SJCRH30 (cell line): Measurements from ENCODE around the gene CHST11. TPM values are rescaled to one million over a fixed set of nuclear protein-coding genes. Genes with fewer than 3 reads are reported as not detected.

ENCODE experiments used
- DNase-seq, 2 experiments: peaks; one replicate each; pipeline ENCODE4 v3.0.0-alpha.2; 2015 to 2020
- H3K27ac ChIP-seq: fragments of 250-450 bp; sonication (Bioruptor Pico); 2 replicates; pipeline ENCODE4 v1.5.1; 2020; ENCODE audit warnings: mild to moderate bottlenecking, moderate library complexity
- H3K27me3 ChIP-seq: fragments of 250-450 bp; sonication (Bioruptor Pico); 2 replicates; pipeline ENCODE4 v1.5.1; 2020; ENCODE audit warnings: mild to moderate bottlenecking, moderate library complexity
- H3K36me3 ChIP-seq: fragments of 250-450 bp; sonication (Bioruptor Pico); 2 replicates; pipeline ENCODE4 v1.5.1; 2020; ENCODE audit warnings: mild to moderate bottlenecking, moderate library complexity
- H3K4me1 ChIP-seq: fragments of 250-450 bp; sonication (Bioruptor Pico); 2 replicates; pipeline ENCODE4 v1.5.1; 2020; ENCODE audit warnings: mild to moderate bottlenecking, moderate library complexity
- H3K4me3 ChIP-seq: fragments of 250-450 bp; sonication (Bioruptor Pico); 2 replicates; pipeline ENCODE4 v1.5.1; 2020; ENCODE audit warnings: mild to moderate bottlenecking, moderate library complexity
- H3K9me3 ChIP-seq: fragments of 250-450 bp; sonication (Bioruptor Pico); replicated peaks from 2 replicates; pipeline ENCODE4 v1.5.1; 2020; ENCODE audit warnings: mild to moderate bottlenecking, moderate library complexity
- total RNA-seq: library from RNA; depleted of rRNA; stranded (reverse); fragments of >200 nt; shearing (Covaris generic); gene quantifications from 2 replicates; pipeline ENCODE4 v1.2.3, GENCODE V29; 2014

CHST11 gene
- total RNA-seq, 1 experiment from 2014 or later = 37.0 TPM

GRCh38 chr12:104598342-104599271 is 141.9 kb downstream of the CHST11 start:
- Histone ChIP-seq H3K4me3 (no peak overlapping the region), H3K4me1 (peaks cover 8% of the 10 kb centered on the region; the same call in 1 of the 2 replicates), H3K9me3 (no peaks in the 10 kb centered on the region), H3K27ac (no peak overlapping the region), H3K36me3 (no peaks in the 10 kb centered on the region), H3K27me3 (no peaks in the 10 kb centered on the region)
- DNase-seq = no peak

DNA sequence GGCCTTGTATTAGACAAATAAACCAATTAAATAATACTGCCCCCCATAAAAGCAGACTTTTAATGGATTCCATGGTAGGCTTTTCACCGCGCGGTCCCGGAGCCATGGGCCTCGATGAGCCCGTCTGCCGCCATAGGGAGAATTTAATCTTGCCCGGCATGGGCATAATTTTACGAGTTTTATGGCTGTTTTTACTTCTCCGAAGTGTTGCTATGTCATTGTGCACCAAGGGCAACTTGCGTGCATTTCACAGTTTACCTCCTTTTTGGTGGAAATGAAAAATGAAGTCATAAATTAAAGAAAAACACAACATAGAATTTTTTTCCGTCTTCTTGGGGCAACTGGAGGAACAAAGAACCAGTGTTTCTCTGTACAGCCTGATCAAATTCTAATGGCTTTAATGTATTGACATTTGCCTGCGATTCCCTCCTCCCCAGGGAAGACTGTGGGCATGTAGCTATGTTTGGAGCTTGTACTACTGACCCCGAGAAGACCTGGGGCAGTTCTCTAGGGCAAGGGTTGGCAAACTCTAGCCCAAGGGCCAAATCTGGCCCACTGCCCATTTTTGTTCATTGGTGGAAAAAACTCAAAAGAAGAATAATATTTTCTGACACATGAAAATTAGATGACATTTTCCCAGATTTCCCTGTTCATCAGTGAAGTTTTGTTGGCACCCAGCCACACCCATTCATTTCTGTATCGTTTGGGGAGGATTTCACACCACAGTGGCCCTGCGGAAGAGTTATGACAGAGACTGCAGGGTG is 142.7 kb downstream of the CHST11 start:
- H3K4me3 ChIP-seq = no peak overlapping the region
- DNase-seq = no peak

DNA sequence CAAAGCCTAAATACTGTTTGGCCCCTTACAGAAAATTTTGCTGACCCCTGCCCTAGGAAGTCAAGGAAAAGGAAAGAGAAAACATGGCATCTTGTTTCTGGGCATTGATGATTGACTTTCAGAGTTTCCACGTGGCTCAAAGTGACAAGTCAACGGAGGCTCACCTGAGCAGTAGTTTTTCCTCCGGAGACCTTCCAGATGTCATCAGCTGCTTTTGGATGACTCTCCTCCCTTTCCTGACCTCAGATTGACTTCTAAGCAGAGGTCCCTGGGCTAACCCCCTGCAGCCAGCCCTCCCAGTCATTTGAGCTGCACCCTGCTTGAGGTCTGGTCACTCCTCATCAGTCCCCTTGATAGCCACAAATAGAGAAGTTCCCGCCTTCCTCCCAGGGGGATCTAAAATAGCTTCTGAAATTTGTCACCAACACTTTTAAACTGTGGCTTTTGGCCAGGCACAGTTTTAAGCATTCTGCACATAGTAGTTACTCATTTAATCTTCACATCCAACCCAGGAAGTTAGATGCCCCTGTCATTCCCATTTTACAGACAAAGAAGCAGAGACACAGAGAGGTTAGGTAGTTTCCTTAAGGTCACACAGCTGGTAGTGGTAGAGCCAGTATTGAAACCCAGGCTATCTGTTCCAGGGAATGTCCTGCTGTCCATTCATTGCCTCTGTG is 143.4 kb downstream of the CHST11 start:
- Histone ChIP-seq H3K27ac (no peak overlapping the region), H3K4me3 (no peak overlapping the region), H3K9me3 (no peaks in the 10 kb centered on the region), H3K36me3 (no peaks in the 10 kb centered on the region), H3K4me1 (peaks cover 13% of the 10 kb centered on the region; the same call in 1 of the 2 replicates), H3K27me3 (no peaks in the 10 kb centered on the region)
- DNase-seq = no peak

More for the DNA sequence above, 142.7 kb downstream of the CHST11 start:
- Histone ChIP-seq H3K27ac (no peak overlapping the region), H3K9me3 (no peaks in the 10 kb centered on the region), H3K27me3 (no peaks in the 10 kb centered on the region), H3K36me3 (no peaks in the 10 kb centered on the region), H3K4me1 (peaks cover 13% of the 10 kb centered on the region; the same call in 1 of the 2 replicates)

DNA sequence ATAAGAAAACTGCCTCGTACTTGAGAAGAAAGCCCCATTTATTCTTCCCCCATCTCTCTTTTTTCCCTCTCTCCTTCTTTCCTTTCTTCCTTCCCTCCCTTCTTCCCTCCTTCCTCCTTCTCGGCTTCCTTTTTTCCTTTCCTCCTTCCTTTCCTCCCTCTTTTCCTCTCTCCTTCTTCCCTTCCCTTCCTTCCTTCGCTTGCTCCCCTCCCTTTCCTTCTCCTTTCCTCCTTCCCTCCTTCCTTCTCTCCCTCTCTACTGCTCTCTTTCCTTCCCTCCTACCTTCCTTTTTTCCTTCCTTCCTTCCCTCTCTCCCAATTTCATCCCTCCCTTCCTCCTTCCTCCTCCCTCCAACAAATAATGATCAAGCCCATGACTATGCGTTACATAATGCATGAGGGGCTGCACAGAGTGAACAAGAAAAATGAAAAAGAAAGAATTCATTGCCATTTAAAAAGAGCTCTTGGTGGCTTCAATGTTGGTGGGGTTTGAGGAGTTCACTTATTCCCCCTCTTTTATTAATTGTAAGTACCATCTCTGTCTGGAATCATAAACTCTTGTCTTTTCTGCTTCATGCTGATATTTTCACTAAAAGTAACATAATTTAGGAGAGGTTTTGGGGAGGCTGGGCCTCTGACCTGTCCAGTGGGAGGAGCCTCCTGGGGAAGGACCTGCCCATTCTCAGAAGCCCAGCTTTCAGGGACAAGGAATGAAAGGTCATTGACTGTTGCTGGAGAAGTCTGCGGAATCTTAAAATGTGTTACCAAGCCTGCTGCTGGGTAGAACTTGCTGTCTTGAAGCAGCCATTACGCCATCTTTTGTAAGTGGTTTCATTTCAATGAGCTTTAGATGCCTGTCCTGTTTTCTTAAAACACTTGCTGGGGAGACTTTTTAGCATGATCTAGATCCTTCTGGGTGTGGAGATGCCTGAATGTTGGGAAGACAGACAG is 144.3 kb downstream of the CHST11 start:
- no peaks in the 10 kb centered on the region for H3K36me3 ChIP-seq
- H3K27ac ChIP-seq = no peak overlapping the region
- peaks cover 13% of the 10 kb centered on the region; the same call in 1 of the 2 replicates for H3K4me1 ChIP-seq
- H3K9me3 ChIP-seq = no peaks in the 10 kb centered on the region
- H3K27me3 ChIP-seq = no peaks in the 10 kb centered on the region
- no peak overlapping the region for H3K4me3 ChIP-seq
- DNase-seq = no peak

DNA sequence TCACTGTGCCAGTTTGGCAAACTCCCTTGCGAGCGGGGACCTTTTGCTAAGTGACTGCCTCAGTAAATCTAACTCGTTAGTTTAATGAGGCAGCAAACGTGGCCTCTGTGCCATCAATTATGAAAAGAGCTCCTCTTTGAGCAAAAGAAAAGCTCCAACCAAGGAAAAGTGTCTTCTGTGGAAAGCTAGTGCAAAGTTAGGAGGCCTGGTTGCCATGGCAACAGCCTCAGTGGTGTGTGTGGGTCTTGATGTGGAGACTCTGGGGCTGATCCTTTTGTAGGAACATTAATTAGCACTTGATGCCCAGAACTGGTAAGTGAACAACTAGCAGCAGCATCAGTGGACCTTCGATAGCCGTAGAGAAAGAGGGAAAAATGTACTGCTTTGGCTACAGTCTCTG is 145.7 kb downstream of the CHST11 start:
- no peak overlapping the region for H3K4me3 ChIP-seq
- no peak for DNase-seq
- H3K36me3 ChIP-seq = no peaks in the 10 kb centered on the region
- H3K9me3 ChIP-seq = no peaks in the 10 kb centered on the region
- H3K27ac ChIP-seq = no peak overlapping the region
- no peaks in the 10 kb centered on the region for H3K27me3 ChIP-seq
- H3K4me1 ChIP-seq = peaks cover 8% of the 10 kb centered on the region; the same call in 1 of the 2 replicates

DNA sequence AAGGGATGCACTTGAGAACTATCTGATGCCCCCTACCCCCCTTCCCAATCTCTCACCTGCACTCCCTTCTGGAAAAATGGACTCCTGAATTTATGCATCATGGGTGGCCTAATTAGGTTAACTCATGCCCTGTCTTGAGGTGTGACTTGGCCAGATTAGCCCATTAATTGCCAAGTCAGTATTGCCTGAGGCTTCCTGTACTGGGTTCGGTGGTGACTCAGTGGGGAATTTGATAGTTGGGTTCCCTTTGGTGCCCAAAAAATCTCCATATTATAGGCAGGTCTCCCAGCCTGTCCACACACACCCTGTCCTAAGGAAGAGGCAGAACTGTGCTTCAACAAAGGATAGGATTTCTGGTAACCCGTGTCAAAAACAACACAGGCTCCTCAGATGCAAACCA is 146.1 kb downstream of the CHST11 start:
- no peak for DNase-seq
- no peaks in the 10 kb centered on the region for H3K36me3 ChIP-seq
- H3K4me1 ChIP-seq = peaks cover 8% of the 10 kb centered on the region; the same call in 1 of the 2 replicates
- no peak overlapping the region for H3K27ac ChIP-seq
- H3K27me3 ChIP-seq = no peaks in the 10 kb centered on the region
- H3K9me3 ChIP-seq = no peaks in the 10 kb centered on the region
- H3K4me3 ChIP-seq = no peak overlapping the region

DNA sequence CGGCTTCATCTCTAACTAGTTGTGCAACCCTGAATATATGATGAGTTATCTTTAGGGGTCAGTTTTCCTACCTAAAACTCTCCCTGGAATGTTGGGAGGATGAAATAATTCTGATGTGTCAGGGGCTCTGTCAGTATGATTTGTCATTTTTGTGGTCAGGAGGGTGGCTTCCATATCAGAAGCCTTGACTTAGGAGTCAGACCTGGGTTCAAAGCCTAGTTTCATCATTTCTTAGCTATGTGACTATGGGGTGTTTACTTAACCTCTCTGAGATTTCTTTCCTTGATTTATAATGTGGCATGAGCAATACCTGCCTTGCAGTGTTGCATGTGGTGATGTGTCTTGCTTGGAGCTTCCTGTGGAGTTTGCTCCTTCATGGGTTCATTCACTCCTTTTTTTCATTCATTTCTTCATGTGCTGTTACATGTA is 146.8 kb downstream of the CHST11 start:
- DNase-seq = no peak
- no peaks in the 10 kb centered on the region for H3K27me3 ChIP-seq
- H3K27ac ChIP-seq = no peak overlapping the region
- no peaks in the 10 kb centered on the region for H3K36me3 ChIP-seq
- peaks cover 8% of the 10 kb centered on the region; the same call in 1 of the 2 replicates for H3K4me1 ChIP-seq
- H3K9me3 ChIP-seq = no peaks in the 10 kb centered on the region
- no peak overlapping the region for H3K4me3 ChIP-seq

DNA sequence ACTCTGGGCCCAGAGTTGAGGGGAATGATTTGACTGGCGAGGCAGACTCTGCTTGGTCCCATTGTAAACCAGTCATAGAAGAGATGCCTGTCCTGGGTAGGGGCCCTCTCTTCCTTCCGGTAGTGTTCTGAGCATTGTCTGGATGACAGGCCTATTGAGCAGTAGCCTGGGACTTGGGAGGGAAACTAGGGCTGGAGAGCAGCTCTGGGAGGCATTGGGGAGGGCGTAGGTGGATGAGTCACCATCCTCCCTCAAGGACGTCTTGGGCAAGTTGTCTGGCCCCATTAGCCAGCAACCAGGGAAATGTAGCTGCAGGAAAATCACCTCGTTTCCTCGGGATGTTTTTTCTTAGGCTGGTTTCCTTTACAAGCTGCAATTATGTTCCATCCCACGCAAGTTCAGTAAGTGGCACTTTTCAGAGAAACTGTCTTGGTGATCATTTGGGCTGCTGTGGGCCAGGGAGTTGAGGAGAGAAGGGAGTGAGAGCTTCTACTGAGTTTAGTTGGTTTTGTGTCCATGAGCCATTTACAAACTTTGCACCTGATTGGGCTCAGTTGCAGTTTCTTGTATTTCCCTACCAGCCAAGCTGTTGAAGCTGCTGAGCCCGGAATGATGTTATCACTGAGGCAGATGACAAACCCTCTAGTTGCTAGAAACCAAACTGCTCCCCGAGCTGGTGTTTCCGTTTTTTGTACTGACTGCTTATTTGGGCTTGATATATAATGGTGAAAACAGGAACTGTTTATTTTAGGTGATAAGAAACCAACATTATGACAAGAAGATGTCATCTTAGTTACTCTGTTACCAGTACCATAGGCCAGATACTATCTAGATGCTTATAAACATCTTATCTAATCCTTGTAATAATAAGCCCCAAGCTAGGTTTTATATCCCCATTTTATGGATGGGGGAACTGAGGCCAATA is 147.6 kb downstream of the CHST11 start:
- Histone ChIP-seq H3K4me1 (peaks cover 8% of the 10 kb centered on the region; the same call in 1 of the 2 replicates), H3K9me3 (no peaks in the 10 kb centered on the region), H3K36me3 (no peaks in the 10 kb centered on the region), H3K27ac (no peak overlapping the region), H3K4me3 (no peak overlapping the region), H3K27me3 (no peaks in the 10 kb centered on the region)
- peak in 1 of 2 experiments; percentile 20 for DNase-seq

- Histone ChIP-seq H3K36me3 (no peaks in the 10 kb centered on the region), H3K9me3 (no peaks in the 10 kb centered on the region), H3K27ac (no peak overlapping the region), H3K4me1 (peaks cover 8% of the 10 kb centered on the region; the same call in 1 of the 2 replicates), H3K27me3 (no peaks in the 10 kb centered on the region), H3K4me3 (no peak overlapping the region)
- no peak for DNase-seq
Observed at GRCh38 chr12:104604995-104605675, 148.4 kb downstream of the CHST11 start.

DNA sequence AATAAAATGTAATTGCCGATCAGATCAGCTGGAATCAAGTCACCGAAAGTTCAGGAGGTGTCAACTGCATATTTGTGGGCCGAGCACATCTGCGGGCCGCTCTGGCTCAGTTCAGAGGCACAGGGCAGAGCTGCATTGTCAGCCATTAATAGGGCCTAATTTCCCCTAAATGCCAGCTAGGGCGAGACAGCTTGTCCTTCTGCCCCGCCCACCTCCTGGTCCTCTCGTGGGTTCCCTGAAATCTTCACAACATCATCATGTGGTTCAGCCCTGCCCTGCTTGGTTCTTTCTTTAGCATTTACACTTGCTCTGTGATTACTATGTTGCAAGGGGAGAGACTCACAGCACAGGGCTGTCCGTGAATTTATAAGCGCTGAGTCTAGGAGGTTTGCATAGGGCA is 148.9 kb downstream of the CHST11 start:
- Histone ChIP-seq H3K4me1 (peaks cover 8% of the 10 kb centered on the region; the same call in 1 of the 2 replicates), H3K36me3 (no peaks in the 10 kb centered on the region), H3K4me3 (no peak overlapping the region), H3K27me3 (no peaks in the 10 kb centered on the region), H3K27ac (no peak overlapping the region), H3K9me3 (no peaks in the 10 kb centered on the region)
- DNase-seq = peak in 1 of 2 experiments; percentile 22

GRCh38 chr12:104608998-104609397 is 152.2 kb downstream of the CHST11 start:
- Histone ChIP-seq H3K4me3 (no peak overlapping the region), H3K27ac (no peak overlapping the region), H3K4me1 (peaks cover 3% of the 10 kb centered on the region; the same call in 1 of the 2 replicates), H3K36me3 (no peaks in the 10 kb centered on the region), H3K9me3 (no peaks in the 10 kb centered on the region), H3K27me3 (no peaks in the 10 kb centered on the region)
- no peak for DNase-seq

GRCh38 chr12:104609445-104609844 is 152.7 kb downstream of the CHST11 start:
- Histone ChIP-seq H3K27me3 (no peaks in the 10 kb centered on the region), H3K4me1 (peaks cover 3% of the 10 kb centered on the region; the same call in 1 of the 2 replicates), H3K4me3 (no peak overlapping the region), H3K27ac (no peak overlapping the region), H3K36me3 (no peaks in the 10 kb centered on the region), H3K9me3 (no peaks in the 10 kb centered on the region)
- DNase-seq = no peak
